Erythroblast (primary cell): ENCODE measurements around the gene CMTM5.

Experiments used
- GATA1 ChIP-seq: IDR thresholded peaks from 2 replicates; pipeline ENCODE4 v1.6.1; 2011; ENCODE audit warnings: low read depth, mild to moderate bottlenecking, control low read depth, low read length, moderate library complexity
- POLR2A ChIP-seq: IDR thresholded peaks from 2 replicates; pipeline ENCODE4 v1.6.1; 2011; ENCODE audit warnings: mild to moderate bottlenecking, low read length

- TF ChIP-seq POLR2A, result no peak
- TF ChIP-seq GATA1, result no peak
Measured at GRCh38 chr14:23377573-23378563, 1.0 kb downstream of the CMTM5 start.
